ENCODE results near the gene DOCK2.

DNA sequence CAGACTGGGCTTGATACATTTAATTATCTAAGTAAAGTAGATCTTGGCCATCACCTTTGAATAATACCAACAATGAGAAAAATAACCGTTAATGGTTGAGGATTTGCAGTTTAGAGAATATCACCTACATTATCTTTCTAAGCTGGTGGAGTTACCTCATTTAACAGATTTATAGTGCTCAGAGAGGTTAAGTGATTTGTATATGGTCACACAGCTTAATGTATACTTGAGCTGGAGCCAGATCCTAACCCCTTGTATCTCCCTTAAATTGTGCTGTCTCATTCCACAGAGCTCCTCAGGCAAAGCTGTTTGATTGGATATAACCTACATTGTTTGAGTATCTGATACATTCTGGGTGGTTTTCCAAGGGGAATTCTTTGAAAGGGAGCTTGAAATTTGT, 285.4 kb downstream of the DOCK2 start:
- TF ChIP-seq, protein P1, sequence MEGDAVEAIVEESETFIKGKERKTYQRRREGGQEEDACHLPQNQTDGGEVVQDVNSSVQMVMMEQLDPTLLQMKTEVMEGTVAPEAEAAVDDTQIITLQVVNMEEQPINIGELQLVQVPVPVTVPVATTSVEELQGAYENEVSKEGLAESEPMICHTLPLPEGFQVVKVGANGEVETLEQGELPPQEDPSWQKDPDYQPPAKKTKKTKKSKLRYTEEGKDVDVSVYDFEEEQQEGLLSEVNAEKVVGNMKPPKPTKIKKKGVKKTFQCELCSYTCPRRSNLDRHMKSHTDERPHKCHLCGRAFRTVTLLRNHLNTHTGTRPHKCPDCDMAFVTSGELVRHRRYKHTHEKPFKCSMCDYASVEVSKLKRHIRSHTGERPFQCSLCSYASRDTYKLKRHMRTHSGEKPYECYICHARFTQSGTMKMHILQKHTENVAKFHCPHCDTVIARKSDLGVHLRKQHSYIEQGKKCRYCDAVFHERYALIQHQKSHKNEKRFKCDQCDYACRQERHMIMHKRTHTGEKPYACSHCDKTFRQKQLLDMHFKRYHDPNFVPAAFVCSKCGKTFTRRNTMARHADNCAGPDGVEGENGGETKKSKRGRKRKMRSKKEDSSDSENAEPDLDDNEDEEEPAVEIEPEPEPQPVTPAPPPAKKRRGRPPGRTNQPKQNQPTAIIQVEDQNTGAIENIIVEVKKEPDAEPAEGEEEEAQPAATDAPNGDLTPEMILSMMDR (IDR thresholded peaks at IDR 0.05; ENCODE audit: low read length), result no peak
- TF ChIP-seq EZH2phosphoT487 (IDR thresholded peaks at IDR 0.05; ENCODE audit: low read length) (no peak), EZH2 (optimal IDR thresholded peaks at IDR 0.05; ENCODE audit: low read depth, low read length) (no peak)

All from MM.1S (cell line).